HuH-7.5 (cell line): Measurements from ENCODE around the gene LCN12.

ENCODE experiments used
- DNase-seq: peaks from one replicate; pipeline ENCODE4 v3.0.0; 2011; ENCODE audit warnings: low spot score

The LCN12 gene

GRCh38 chr9:136945333-136946227 lies 6.5 kb upstream of the LCN12 start:
- no peak for DNase-seq

DNA sequence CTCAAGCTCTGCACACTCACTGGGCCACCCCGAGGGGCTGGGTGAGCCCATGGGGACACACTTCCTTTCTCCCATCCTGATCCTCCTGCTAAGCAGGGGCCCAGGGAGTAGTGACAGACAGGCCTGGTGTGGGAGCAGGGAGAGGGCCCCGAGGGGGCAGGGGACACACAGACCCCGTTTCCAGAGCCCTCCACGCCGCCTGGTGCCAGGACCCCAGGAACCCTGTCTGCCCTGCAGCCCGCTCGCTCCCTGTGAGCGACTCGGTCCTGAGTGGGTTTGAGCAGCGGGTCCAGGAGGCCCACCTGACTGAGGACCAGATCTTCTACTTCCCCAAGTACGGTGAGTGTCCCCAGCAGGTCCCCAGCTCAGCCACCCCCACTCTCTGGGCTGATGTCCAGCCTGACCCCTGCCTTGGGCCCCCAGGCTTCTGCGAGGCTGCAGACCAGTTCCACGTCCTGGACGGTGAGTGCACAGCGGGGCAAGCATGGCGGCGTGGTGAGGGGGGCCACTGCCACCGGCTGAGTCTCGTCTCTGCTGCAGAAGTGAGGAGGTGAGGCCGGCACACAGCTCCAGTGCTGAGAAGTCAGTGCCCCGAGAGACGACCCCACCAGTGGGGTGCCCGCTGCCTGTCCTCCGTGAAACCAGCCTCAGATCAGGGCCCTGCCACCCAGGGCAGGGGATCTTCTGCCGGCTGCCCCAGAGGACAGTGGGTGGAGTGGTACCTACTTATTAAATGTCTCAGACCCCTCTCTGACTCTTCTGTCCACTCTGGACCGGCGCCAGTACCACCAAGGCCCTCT lies 5.6 kb upstream of the LCN12 start:
- no peak for DNase-seq

DNA sequence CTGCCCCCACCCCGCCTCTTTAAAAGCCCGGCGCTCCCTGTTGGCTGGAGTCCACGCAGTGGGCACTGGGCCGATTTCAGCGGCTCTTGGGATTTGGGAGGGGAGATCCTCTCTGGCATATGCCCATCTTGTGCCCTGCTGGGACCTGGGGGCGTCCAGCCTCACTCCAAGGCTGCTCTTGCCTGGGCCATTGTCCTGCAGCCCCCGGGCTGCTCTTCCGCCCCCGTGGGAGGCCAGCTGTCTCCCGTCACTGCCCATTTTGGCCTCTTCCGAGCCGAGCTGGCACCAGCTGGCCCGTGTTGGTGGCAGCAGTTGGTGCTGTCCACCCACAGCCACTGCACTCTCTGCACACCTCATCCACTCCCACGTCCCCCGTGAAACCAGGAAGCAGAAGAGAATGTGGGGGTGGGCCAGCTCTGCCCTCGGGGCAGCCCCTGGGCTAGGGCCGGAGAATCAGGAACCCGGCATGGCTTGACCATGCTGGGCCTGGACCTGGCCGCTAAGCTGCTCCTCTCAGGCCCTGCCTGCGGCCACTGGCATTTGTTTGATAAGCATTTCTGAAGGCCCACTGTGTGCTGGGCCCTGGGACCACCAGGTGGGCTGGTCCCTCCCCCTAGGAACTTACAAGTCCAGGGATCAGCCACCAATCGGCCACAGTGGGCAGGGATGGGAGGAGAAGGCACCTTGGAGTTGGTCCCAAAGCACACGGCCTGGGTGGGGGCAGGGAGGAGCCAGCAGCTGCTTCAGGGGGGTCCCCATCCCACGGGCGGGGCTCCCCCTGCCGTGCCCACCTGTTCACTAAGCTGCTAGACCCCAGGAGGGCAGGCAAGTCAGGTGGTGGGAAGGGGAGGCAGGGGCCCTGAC lies 4.8 kb upstream of the LCN12 start:
- DNase-seq, result no peak

DNA sequence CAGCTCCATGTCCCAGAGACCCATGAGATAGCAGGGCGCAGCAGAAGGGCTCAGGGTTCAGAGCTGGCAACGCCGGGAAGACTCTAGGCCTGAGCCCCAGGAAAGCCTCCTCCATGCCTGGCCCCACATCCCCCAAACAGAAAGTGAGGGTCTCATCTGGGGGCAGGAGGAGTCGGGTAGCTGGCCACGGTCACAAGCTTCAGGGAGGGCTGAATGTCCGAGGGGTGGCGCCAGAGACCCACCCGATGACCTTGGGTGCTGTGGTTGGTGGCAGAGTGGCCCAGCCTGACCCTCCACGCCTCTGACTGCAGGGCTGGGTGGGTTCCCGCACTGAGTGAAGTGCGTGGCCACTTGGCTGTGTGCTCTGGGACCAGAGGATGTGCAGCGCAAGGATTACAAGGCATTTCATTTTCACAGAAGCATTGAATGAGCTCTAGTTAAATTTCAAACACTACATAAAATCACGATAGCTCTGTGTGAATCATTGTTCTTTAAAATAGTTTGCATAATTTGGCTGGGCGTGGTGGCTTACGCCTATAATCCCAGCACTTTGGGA lies 4.0 kb upstream of the LCN12 start:
- peak; percentile 81 for DNase-seq

DNA sequence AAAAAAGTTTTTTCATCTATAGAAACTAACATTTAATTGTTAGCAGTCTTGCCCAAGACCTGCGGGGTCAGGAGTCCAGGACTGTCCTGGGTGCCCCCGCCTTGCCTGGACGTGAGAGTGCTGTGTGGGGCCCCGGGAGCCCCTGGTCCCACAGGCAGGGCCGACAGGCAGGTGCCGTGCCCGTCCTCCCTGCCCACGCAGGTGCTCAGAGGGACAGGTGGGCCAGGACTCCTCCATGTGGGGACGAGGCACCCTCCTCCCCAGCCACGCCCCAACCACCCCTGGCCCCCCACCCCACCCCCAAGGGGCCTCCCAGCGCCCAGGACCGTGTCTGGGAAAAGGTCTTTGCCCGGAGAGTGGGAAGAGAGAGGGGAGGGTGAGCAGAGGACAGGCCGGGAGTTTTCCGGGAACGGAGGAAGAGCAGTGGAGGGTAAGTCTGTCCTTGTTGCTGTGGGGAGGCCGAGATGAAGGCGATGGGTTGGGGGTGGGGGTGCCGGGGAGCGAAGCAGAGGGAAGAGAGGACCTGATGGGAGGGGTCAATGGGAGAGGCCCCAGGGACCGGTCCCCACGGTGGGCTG lies 2.7 kb upstream of the LCN12 start:
- DNase-seq, result no peak

- peak; percentile 100 for DNase-seq
These were observed 2.0 kb upstream of the LCN12 start for GRCh38 chr9:136949817-136950655.

GRCh38 chr9:136950656-136951276 lies 1.3 kb upstream of the LCN12 start:
- DNase-seq, result no peak

- no peak for DNase-seq
These were observed 313 bp downstream of the LCN12 start for GRCh38 chr9:136952321-136952850.

GRCh38 chr9:136952876-136953770 lies 1.1 kb downstream of the LCN12 start:
- DNase-seq, result no peak

- no peak for DNase-seq
These were observed 1.7 kb downstream of the LCN12 start for GRCh38 chr9:136953771-136954269.

DNA sequence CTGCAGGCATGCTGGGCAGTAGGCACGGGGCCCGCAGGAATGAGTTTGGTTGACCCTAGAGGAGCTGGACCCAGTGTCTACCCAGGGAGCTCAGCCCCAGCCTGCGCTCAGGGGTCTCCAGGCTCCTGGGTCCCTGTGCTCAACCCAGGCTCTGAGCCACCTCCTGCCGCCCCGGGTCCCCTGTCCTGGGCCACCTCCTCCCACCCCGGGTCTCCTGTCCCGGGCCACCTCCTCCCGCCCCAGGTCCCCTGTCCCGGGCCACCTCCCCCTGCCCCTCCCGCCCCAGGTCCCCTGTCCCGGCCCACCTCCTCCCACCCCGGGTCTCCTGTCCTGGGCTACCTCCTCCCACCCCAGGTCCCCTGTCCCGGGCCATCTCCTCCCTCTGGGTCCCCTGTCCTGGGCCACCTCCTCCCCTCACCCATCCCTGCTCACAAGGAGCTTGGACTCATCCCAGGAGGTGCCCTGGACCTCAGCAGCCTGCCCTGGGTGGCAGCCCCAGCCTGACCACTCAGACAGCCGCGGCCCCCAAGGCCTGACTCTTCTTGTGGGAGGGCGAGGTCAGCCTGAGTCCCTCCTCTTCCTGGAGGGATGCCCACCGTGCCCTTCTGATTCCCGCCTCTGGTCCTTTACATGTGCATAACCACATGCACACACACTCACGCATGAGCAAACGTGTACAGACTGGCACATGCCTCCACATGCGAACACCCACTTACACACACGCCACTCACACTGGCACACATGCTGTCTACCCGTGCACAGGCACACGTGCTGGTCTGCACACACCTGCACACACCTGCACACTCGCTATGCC lies 2.4 kb downstream of the LCN12 start:
- no peak for DNase-seq

DNA sequence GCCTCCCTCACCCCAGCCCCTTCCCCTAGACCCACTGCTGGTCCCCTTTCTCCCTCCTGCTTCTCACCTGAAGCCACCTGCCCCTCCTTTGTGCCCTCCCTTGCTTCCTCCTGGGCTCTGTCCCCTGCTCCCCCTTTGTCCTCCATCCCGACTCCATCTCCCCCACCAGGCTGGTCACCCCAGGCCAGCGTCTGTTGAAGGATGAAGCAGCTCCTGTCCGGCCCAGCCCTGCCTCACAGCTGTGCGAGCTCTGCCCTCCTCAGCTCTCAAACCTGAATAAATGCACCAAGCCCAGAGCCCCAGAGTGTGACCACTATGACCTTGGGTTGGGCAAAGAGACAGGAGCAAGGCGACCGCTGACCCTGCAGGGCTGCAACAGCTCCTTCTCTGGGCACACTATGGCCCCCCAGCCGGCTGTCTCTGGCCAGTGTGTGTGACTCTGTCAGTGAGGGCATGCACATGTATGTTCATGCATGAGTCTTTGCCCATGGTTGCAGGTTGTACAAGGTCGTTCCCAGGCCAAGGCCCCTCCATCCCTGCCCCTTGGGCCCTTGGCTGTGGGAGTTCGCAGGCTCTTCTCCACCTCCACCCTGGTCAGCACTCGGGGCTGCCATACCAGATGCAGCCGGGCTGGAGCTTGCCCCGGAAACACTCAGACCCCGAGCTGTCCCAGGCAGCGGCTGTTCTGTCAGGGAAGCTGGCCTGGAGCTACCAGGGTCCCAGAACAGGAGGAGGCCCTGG lies 3.3 kb downstream of the LCN12 start:
- DNase-seq, result no peak

- no peak for DNase-seq
These were observed 3.9 kb downstream of the LCN12 start for GRCh38 chr9:136955943-136956335.

GRCh38 chr9:136956604-136957003 lies 4.5 kb downstream of the LCN12 start:
- no peak for DNase-seq

DNA sequence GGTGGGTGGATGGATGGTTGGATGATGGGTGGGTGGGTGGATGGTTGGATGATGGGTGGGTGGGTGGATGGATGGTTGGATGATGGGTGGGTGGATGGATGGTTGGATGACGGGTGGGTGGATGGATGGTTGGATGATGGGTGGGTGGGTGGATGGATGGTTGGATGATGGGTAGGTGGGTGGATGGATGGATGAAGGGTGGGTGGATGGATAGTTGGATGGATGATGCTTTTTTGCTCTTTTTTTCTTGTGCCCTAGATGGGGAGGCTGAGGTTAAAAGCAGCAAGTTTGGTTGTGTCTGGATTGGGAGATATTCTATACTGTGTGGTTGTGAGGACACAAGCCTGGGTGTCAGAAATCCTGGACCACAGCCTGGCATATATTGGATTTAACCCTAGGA lies 5.4 kb downstream of the LCN12 start:
- DNase-seq, result no peak

GRCh38 chr9:136957901-136958300 lies 5.8 kb downstream of the LCN12 start:
- no peak for DNase-seq

GRCh38 chr9:136958473-136958872 lies 6.4 kb downstream of the LCN12 start:
- DNase-seq, result no peak
